Kasumi-1 (cell line): ENCODE data around the gene DGKD.
A peak's percentile ranks its signal among the peaks of the same experiment; 100 is the strongest.
"Not testable (repeated sequence)": the region's sequence is repeated elsewhere in the genome, so short reads cannot be mapped to it uniquely, and the experiment has no call there.

ENCODE experiments used
- DNase-seq, 2 experiments: peaks; one replicate each; lab custom pipeline; 2025; lab: John Stamatoyannopoulos, UW

DGKD gene

GRCh38 chr2:233386382-233387041 is 32.2 kb downstream of the DGKD start:
- no peak for DNase-seq

DNA sequence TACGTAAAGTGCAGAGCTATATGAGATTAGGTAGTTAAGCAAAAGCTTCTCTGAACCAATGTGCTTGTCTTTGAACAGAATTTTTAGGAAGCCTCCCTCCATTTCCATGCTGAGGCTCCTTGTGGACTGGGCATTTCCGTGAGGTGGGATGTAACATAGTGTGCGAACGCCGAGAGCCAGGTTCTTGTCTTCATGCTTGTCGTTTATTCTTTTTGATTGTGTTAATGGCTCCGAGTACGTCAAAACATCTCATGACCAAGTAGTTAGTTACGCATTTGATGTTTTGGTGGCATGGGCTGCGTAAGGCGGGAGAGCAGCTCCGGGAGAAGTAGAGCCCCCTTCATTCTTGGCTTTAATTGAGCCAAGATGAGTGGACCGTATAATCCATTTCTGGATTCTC is 32.9 kb downstream of the DGKD start:
- DNase-seq, result no peak

- no peak for DNase-seq
Observed at GRCh38 chr2:233387667-233388528, 33.6 kb downstream of the DGKD start.

GRCh38 chr2:233389601-233390125 is 35.4 kb downstream of the DGKD start:
- no peak for DNase-seq

DNA sequence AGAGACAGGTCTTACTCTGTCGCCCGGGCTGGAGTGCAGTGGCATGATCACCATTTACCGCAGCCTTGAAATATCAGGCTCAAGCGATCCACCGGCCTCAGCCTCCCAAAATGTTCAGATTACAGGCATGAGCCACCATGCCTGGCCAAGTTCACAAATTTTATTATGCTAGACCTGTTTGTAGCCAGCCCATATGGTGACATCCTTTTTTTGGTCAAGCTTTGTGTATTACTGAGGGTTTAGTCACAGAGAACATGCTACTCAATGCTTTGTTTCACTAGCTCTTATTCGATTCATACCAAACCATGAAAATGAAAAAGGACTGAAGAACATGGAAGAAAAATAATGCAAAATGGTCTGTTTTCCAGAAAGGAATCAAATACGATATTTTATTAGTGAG is 41.4 kb downstream of the DGKD start:
- DNase-seq, result no peak

GRCh38 chr2:233396726-233397665 is 42.7 kb downstream of the DGKD start:
- DNase-seq, result not testable (repeated sequence)

DNA sequence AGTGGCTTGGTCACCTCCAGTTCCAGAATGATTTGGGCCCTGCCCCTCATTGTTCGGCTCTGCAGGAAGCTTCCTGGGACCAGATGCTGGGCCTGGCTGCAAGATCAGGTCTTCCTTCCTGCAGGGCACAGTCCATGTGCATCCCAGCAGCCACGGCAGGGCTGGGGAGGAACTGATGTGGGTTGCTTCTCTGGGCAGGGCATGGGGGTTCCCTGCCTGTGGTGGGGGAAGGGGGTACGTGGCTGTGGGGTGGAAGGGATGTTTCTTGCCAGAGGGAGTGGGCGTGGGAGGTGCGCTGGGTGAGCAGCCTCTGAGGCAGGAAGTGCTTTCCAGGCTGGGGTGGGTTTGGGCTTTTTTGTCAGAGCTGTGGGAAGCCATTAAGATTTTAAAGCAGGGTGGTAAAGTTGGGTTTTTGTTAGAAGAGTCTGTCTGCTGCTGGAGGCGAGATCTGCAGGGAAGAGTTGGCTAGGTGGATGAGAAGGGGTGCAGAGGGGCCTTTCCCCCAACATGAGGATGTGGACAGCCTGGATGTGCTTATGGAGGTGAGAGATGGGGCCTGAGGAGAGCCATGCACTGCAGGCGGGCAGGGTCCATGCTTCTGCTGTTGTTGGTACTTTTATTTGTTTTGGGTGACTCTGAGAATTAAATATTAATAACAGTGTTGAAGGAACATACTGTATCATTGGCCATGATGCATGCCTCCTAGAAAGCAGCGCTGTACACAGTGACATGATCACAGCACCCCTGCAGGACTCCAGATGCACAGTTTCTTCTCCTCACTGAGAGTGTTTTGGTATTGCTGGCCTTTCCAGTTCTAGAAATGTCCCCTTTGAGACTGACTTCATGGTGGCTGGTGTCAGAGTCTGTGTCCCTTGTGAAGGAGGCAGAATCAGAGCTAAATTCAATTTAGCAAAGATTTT is 45.3 kb downstream of the DGKD start:
- DNase-seq, result peak; percentile 46 to 59

DNA sequence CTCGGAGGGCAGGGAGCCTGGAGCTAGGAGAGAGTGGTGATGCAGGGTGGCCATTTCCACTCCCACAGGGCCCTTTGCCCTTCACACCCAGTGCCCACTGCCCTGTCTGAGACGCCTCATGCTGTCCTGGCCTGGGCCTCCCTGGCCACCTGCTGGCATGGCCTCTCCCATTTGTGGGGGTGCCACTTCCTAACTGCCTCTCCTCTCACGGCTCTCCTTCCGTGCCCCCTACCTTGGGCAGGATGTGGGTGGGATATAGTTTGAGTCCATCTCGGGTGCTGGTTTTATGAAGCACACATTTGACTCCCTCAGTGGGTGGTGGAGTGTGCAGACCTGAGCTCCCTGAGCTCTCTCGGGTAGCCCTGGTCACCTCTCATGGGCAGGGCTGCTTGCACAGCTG is 46.0 kb downstream of the DGKD start:
- no peak for DNase-seq

DNA sequence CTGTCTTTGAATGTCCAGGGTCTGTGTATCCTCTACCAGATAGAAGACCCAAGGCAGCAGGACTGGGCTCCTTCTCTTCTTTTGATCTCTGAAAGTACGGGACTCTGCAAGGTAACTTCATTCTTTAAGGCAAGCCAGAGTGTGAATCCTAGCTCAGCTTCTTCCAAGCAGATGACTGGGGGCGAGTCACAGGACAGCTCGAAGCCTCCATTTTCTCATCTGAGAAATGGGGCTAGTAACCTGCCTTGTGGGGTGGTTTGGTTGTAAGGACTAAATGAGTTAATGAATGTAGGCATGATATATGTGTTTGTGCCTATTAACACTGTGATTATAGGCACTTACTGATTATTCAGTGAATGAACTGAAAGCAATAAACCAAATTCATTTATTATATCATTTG is 46.7 kb downstream of the DGKD start:
- no peak for DNase-seq

- no peak for DNase-seq
Observed at GRCh38 chr2:233402346-233402745, 48.1 kb downstream of the DGKD start.

GRCh38 chr2:233402789-233403188 is 48.5 kb downstream of the DGKD start:
- DNase-seq, result no peak

- peak; percentile 30 to 42 for DNase-seq
Observed at GRCh38 chr2:233404222-233404621, 49.9 kb downstream of the DGKD start.

DNA sequence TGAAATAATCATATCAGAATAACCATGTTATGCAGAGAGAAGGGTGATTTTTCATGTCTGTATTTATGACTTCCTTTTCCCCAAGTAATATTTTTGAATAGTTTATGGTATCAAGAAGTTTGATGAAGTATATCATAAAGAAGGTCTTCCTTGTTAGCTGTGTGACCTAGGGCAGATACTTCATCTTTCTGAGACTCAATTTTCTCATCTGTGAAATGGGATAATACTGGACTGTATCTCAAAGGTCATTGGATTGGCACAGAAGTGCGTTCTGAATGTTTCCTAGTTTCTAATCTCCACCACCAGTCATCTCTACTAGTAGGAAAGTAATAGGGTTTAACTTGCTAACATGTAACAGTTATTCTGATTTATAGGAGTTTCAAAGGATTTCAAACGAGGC is 52.6 kb downstream of the DGKD start:
- no peak for DNase-seq

GRCh38 chr2:233407771-233408181 is 53.5 kb downstream of the DGKD start:
- DNase-seq, result no peak

DNA sequence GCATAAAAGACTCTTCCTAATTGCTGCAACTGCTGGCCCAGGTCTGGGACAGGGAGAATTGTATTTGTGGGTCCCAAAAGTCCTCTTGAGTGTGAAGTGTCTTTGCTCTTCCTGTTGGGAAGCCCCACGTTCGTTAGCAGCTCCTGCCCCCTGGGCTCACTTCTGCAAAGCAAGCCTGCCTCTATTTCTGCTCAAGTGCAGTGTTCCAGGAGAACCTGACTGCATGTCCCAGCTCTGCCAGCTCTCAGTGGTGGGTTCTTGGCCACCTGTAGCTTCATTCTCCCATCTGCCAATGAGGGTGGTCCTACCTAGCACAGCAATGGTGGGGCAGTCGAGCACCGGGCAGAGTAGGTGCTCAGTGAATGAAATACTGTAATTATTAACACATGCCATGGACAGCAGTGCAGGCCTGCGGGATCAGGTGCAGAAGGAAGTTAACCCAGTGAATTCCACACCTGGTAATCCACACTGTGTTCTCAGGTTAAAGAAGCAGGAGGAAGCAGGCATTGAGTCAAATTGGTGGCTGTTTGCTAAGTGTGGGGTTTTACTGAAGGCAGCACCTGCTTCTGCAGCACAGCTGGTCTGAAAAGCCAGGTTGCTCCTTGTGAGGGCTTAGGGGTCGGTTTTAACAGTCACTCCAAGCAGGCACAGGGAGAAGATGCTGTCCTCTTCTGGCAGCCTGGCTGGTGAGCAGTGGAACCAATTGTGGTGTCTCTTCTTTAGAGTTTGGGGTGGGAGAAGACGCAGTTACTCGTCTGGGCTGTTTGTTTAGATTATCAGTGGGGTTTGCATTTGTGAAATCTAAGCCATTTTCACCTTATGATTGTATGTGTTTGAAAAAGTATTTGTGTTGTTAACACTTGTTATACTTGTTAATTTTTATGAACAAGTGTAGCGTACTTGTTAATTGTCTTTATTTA is 54.3 kb downstream of the DGKD start:
- DNase-seq, result no peak

DNA sequence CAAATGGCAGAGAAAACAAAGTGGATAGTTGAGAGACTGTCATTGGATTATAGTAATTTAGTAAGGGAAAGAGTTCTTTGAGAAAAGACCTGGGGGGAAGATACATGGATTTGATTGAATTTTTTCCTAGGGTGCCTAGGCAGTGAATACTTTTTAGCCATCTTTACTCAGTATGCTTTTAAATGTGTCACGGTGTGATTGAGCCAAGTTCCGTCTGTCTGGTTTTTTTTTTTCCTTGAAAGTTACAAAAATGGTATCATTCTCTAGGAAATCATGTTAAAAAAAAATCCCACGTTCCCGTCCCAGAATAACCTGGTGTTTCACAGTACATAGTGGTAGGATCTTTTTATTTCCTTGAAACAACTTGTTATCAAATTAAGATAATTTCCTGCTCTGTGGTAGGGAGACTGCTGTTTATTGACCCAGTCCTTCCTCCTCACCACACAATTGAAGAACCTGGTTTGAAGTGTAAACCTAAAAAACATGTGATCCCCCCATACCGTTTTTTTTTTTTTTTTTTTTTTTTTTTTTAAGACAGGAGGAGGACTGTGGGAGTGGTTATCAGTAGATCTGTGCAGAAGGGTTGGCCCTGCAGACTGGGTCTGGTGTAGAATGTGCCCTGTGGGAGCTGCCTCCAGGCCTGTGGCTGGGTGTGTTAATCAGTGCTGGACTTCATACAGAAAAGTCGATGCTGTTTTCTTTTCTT is 55.1 kb downstream of the DGKD start:
- no peak for DNase-seq

GRCh38 chr2:233410196-233410760 is 56.0 kb downstream of the DGKD start:
- no peak for DNase-seq

DNA sequence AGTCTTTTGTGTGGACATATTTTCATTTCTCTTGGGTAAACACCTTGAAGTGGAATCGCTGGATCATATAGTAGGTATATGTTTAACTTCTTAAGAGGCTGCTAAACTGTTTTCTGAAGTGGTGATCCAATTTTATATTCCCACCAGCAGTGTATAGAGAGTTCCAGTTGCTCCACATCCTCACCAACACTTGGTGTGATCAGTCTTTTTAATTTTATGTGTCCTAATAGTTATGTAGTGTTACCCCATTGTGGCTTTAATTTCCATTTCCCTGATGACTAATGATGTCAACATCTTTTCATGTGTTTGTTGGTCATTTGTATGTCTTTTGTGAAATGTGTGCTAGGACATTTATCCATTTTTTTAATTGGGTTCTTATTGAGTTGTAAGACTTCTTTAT is 56.9 kb downstream of the DGKD start:
- no peak for DNase-seq

DNA sequence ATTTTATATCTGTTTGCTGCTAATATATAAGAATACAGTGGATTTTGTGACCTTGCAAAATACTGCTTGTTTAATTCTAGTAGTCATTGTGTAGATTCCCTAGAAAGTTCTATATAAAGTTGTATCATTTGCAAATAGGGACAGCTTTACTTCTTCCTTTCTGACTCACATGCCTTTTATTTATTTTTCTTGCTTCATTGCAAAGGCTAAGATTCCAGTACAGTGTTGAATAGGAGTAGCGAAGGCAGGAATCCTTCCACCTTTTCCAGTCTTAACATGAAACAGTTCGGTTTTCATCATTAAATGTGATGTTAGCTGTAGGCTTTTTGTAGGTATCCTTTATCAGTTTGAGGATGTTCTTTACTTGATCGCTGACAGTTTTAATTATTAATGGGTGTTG is 58.1 kb downstream of the DGKD start:
- no peak for DNase-seq
